ENCODE results near the gene ADAMTS2.

Gene ADAMTS2

GRCh38 chr5:179211068-179211467 is 134.2 kb downstream of the ADAMTS2 start:
- DNase-seq (ENCODE audit: extremely low read depth, low read depth), result no peak
- H3K4me3 ChIP-seq (replicated peaks; ENCODE audit: low read depth, low read length), result no peak overlapping the region
- TF ChIP-seq CTCF (IDR thresholded peaks at IDR 0.05; ENCODE audit: low read depth, low read length, missing control alignments), result no peak

- DNase-seq (ENCODE audit: extremely low read depth, low read depth), result no peak
- no peak for TF ChIP-seq CTCF (IDR thresholded peaks at IDR 0.05; ENCODE audit: low read depth, low read length, missing control alignments)
- H3K4me3 ChIP-seq (replicated peaks; ENCODE audit: low read depth, low read length), result no peak overlapping the region
Measured at GRCh38 chr5:179210478-179210877, 134.8 kb downstream of the ADAMTS2 start.

- H3K4me3 ChIP-seq (replicated peaks; ENCODE audit: low read depth, low read length), result no peak overlapping the region
- DNase-seq (ENCODE audit: extremely low read depth, low read depth), result peak; percentile 9
- TF ChIP-seq CTCF (IDR thresholded peaks at IDR 0.05; ENCODE audit: low read depth, low read length, missing control alignments), result no peak
Measured at GRCh38 chr5:179209359-179210150, 135.7 kb downstream of the ADAMTS2 start.

GRCh38 chr5:179208706-179209358 is 136.4 kb downstream of the ADAMTS2 start:
- no peak for TF ChIP-seq CTCF (IDR thresholded peaks at IDR 0.05; ENCODE audit: low read depth, low read length, missing control alignments)
- H3K4me3 ChIP-seq (replicated peaks; ENCODE audit: low read depth, low read length), result no peak overlapping the region
- no peak for DNase-seq (ENCODE audit: extremely low read depth, low read depth)

GRCh38 chr5:179207920-179208705 is 137.1 kb downstream of the ADAMTS2 start:
- no peak overlapping the region for H3K4me3 ChIP-seq (replicated peaks; ENCODE audit: low read depth, low read length)
- TF ChIP-seq CTCF (IDR thresholded peaks at IDR 0.05; ENCODE audit: low read depth, low read length, missing control alignments), result no peak
- no peak for DNase-seq (ENCODE audit: extremely low read depth, low read depth)

GRCh38 chr5:179207470-179207869 is 137.8 kb downstream of the ADAMTS2 start:
- no peak for TF ChIP-seq CTCF (IDR thresholded peaks at IDR 0.05; ENCODE audit: low read depth, low read length, missing control alignments)
- DNase-seq (ENCODE audit: extremely low read depth, low read depth), result no peak
- no peak overlapping the region for H3K4me3 ChIP-seq (replicated peaks; ENCODE audit: low read depth, low read length)
